ENCODE measurements around the gene COG2.

COG2 gene

GRCh38 chr1:230658691-230659090 lies 16.4 kb downstream of the COG2 start:
- no peak for DNase-seq (ENCODE audit: low spot score)
- no peak for TF ChIP-seq CTCF (IDR thresholded peaks at IDR 0.05; ENCODE audit: extremely low read depth, missing control alignments)

- no peak for TF ChIP-seq CTCF (IDR thresholded peaks at IDR 0.05; ENCODE audit: extremely low read depth, missing control alignments)
- no peak for DNase-seq (ENCODE audit: low spot score)
These were observed 19.7 kb downstream of the COG2 start for GRCh38 chr1:230661976-230662375.

- no peak for TF ChIP-seq CTCF (IDR thresholded peaks at IDR 0.05; ENCODE audit: extremely low read depth, missing control alignments)
- DNase-seq (ENCODE audit: low spot score) = no peak
These were observed 25.9 kb downstream of the COG2 start for GRCh38 chr1:230668227-230668626.

GRCh38 chr1:230669543-230669942 lies 27.3 kb downstream of the COG2 start:
- DNase-seq (ENCODE audit: low spot score) = no peak
- TF ChIP-seq CTCF (IDR thresholded peaks at IDR 0.05; ENCODE audit: extremely low read depth, missing control alignments) = no peak

GRCh38 chr1:230674581-230674980 lies 32.3 kb downstream of the COG2 start:
- TF ChIP-seq CTCF (IDR thresholded peaks at IDR 0.05; ENCODE audit: extremely low read depth, missing control alignments) = no peak
- DNase-seq (ENCODE audit: low spot score) = no peak

- no peak for TF ChIP-seq CTCF (IDR thresholded peaks at IDR 0.05; ENCODE audit: extremely low read depth, missing control alignments)
- no peak for DNase-seq (ENCODE audit: low spot score)
These were observed 34.9 kb downstream of the COG2 start for GRCh38 chr1:230677200-230677599.

- no peak for DNase-seq (ENCODE audit: low spot score)
- no peak for TF ChIP-seq CTCF (IDR thresholded peaks at IDR 0.05; ENCODE audit: extremely low read depth, missing control alignments)
These were observed 36.9 kb downstream of the COG2 start for GRCh38 chr1:230679192-230679591.

All from GM20000 (cell line).